Heart left ventricle (tissue), 16 donors: Measurements from ENCODE around the gene TET1. TPM values are rescaled to one million over a fixed set of nuclear protein-coding genes. Genes with fewer than 3 reads are reported as not detected.
"Not testable (repeated sequence)": the region's sequence is repeated elsewhere in the genome, so short reads cannot be mapped to it uniquely, and the experiment has no call there.

Experiments used
- ATAC-seq, 4 donors: fragments of 200-7000 bp; cut with Tn5 transposase; one replicate each; pipeline ENCODE4 v1.9.1; 2020 to 2022; ENCODE audit warnings: moderate library complexity in 4 of 4, mild to moderate bottlenecking in 3 of 4, moderate number of reproducible peaks in 1 of 4
- DNase-seq, 5 donors: peaks; one replicate each; pipeline ENCODE4 v3.0.0-alpha.2; 2020
- H3K27ac ChIP-seq, 12 donors: fragments of 200-600 bp; sonication (generic) in 4 of 12; one replicate each; pipeline versions ENCODE4 v1.5.0 to v1.8.0; 2016 to 2022; ENCODE audit warnings: mild to moderate bottlenecking in 2 of 12
- H3K27me3 ChIP-seq, 9 donors: fragments of 200-600 bp; sonication (generic) in 2 of 9; one replicate each; pipeline versions ENCODE4 v1.5.1 to v1.8.0; 2016 to 2022; ENCODE audit warnings: mild to moderate bottlenecking in 3 of 9
- H3K36me3 ChIP-seq, 9 donors: fragments of 200-600 bp; sonication (generic) in 2 of 9; one replicate each; pipeline versions ENCODE4 v1.5.0 to v1.8.0; 2018 to 2022; ENCODE audit warnings: mild to moderate bottlenecking in 2 of 9
- H3K4me1 ChIP-seq, 12 donors: fragments of 200-600 bp; sonication (generic) in 4 of 12; one replicate each; pipeline versions ENCODE4 v1.5.0 to v1.8.0; 2016 to 2022; ENCODE audit warnings: mild to moderate bottlenecking in 3 of 12
- H3K4me3 ChIP-seq, 12 donors: fragments of 200-600 bp; sonication (generic) in 4 of 12; one replicate each; pipeline versions ENCODE4 v1.5.0 to v1.8.0; 2017 to 2022; ENCODE audit warnings: mild to moderate bottlenecking in 9 of 12, moderate library complexity in 4 of 12
- H3K9me3 ChIP-seq, 12 donors: fragments of 200-600 bp; sonication (generic) in 4 of 12; one replicate each; pipeline versions ENCODE4 v1.5.0 to v1.8.0; 2016 to 2022; ENCODE audit warnings: mild to moderate bottlenecking in 1 of 12
- CTCF ChIP-seq, 12 donors: fragments of 200-600 bp; sonication (generic) in 4 of 12; IDR thresholded peaks; one replicate each; pipeline versions ENCODE4 v1.5.0 to v1.8.0; 2018 to 2022; ENCODE audit warnings: antibody characterized with exemption in 12 of 12, mild to moderate bottlenecking in 5 of 12
- POLR2A ChIP-seq, 2 donors: fragments of 450-650 bp; IDR thresholded peaks; one replicate each; pipeline ENCODE4 v1.6.1; 2017; ENCODE audit warnings: antibody characterized with exemption in 2 of 2, mild to moderate bottlenecking in 2 of 2, moderate library complexity in 2 of 2
- WGBS, 4 donors: extraction: QIAGEN DNeasy Blood & Tissue Kit in 2 of 4; methylation state at CpG; one replicate each; pipeline versions ENCODE4 v1.1.5 to v1.1.7; 2013 to 2018; 5-methylcytosine and 5-hydroxymethylcytosine counted together
- intact Hi-C, 10 donors: fragments of 100-400 bp; cut with DNase I; formaldehyde crosslinking; loops; one replicate each; pipeline versions ENCODE4 v1.11.1 to v1.14.2; 2022
- polyA plus RNA-seq, 2 donors: library from polyadenylated mRNA; stranded (reverse); fragments of 200-250 nt; gene quantifications; one replicate each; pipeline ENCODE4 v1.2.3, GENCODE V29; 2013
- total RNA-seq, 9 donors: library from RNA; depleted of rRNA in 2 of 9; stranded (reverse); fragments of >200 nt in 2 of 9; fragmentation: NEBNext Ultra II Directional in 3 of 9; extraction: Animal tissue kit (Norgen Biotek cat#: 25700) in 3 of 9; gene quantifications; one replicate each; pipeline versions ENCODE4 v1.1.0 to v1.2.4, GENCODE V29; 2016 to 2023
- donor health status: ischemic (EF 13 %, LVEDD 7.1; RV severe dilation, severe dysfunction).
- donor health status: healthy with polysubstance abuse.
- donor health status: DM: no; HTN: yes; CAD: no.
- donor health status: DM: no; HTN: no; CAD: no.
- donor health status: ischemic (EF 25% LVEDD 6.9; RV normal size, moderate dysfunction).
- donor health status: ischemic (EF 25% LVEDD 5.7; RV mildly dilated, moderate dysfunction).
- donor health status: healthy.
- donor health status: DM: yes; HTN: yes; CAD: no.
- donor health status: ischemic (EF 35%, LVEDD 5.7; RV mildly dilated, moderate dysfunction).
- donor health status: nonischemic (EF 11% LVEDD 7.7; RV severe dilation, severe dysfunction).
- donor health status: DM: yes; HTN: yes; CAD: no.
- donor health status: PGD.
- donor health status: ischemic (EF 29% LVEDD 5.4; RV normal size, mild dysfunction).
- donor health status: nonischemic (EF 23%, LVEDD 6.1; RV moderate dilation, normal function).

The TET1 gene
- total and polyA plus RNA-seq, 11 donors = 0.27 to 4.1 (median 2.0) TPM

GRCh38 chr10:68696018-68696417 lies 135.9 kb downstream of the TET1 start:
- Histone ChIP-seq H3K27ac (no peak overlapping the region), H3K4me1 (peaks cover 0 to 15% (median 0%) of the 10 kb centered on the region in 12 donors), H3K36me3 (peaks cover 0 to 19% (median 6%) of the 10 kb centered on the region in 9 donors), H3K9me3 (no peaks in the 10 kb centered on the region), H3K27me3 (no peaks in the 10 kb centered on the region), H3K4me3 (no peak overlapping the region)
- no peak for DNase-seq
- no peak for ATAC-seq
- intact Hi-C loops = loop anchor here in 1 of 10 donors (10.0 kb wide), 1 partner anchor 161 kb away; no protein-coding TSS in a partner anchor
- WGBS, 4 donors = 65 to 82% (median 77%) methylated on average over 1 of the region's 1 CpG
- TF ChIP-seq POLR2A (IDR thresholded peaks at IDR 0.05) (no peak), CTCF (IDR thresholded peaks at IDR 0.05) (no peak)

- Histone ChIP-seq H3K27me3 (no peaks in the 10 kb centered on the region), H3K36me3 (peaks cover 0 to 8% (median 0%) of the 10 kb centered on the region in 9 donors), H3K27ac (no peak overlapping the region), H3K4me1 (peaks cover 0 to 15% (median 0%) of the 10 kb centered on the region in 12 donors), H3K4me3 (no peak overlapping the region), H3K9me3 (no peaks in the 10 kb centered on the region)
- intact Hi-C loops = loop anchor here in 1 of 10 donors (10.0 kb wide), 1 partner anchor 162 kb away; no protein-coding TSS in a partner anchor
- DNase-seq = no peak
- TF ChIP-seq CTCF (IDR thresholded peaks at IDR 0.05) = no peak
- TF ChIP-seq POLR2A (IDR thresholded peaks at IDR 0.05) = no peak
- no peak for ATAC-seq
- 95 to 100% (median 98%) methylated on average over 1 of the region's 1 CpG for WGBS, 4 donors
Measured at GRCh38 chr10:68697106-68697505, 137.0 kb downstream of the TET1 start.

- Histone ChIP-seq H3K4me1 (peaks cover 0 to 15% (median 0%) of the 10 kb centered on the region in 12 donors), H3K36me3 (no peaks in the 10 kb centered on the region), H3K27ac (no peak overlapping the region), H3K27me3 (no peaks in the 10 kb centered on the region), H3K4me3 (no peak overlapping the region), H3K9me3 (no peaks in the 10 kb centered on the region)
- DNase-seq (no peak), ATAC-seq (no peak)
- TF ChIP-seq POLR2A (IDR thresholded peaks at IDR 0.05) (no peak), CTCF (IDR thresholded peaks at IDR 0.05) (no peak)
- intact Hi-C loops = no loop called here
- WGBS, 4 donors = 79 to 90% (median 86%) methylated on average over 1 of the region's 1 CpG
Measured at GRCh38 chr10:68700197-68700596, 140.1 kb downstream of the TET1 start.

GRCh38 chr10:68705548-68705947 lies 145.4 kb downstream of the TET1 start:
- no peak overlapping the region for H3K4me3 ChIP-seq
- DNase-seq (no peak), ATAC-seq (no peak)
- no peak overlapping the region for H3K27ac ChIP-seq
- intact Hi-C loops = no loop called here
- no peaks in the 10 kb centered on the region for H3K4me1 ChIP-seq
- no peaks in the 10 kb centered on the region for H3K9me3 ChIP-seq
- H3K36me3 ChIP-seq = no peaks in the 10 kb centered on the region
- 87 to 100% (median 98%) methylated on average over 1 of the region's 1 CpG for WGBS, 4 donors
- no peaks in the 10 kb centered on the region for H3K27me3 ChIP-seq
- TF ChIP-seq CTCF (IDR thresholded peaks at IDR 0.05) = no peak
- TF ChIP-seq POLR2A (IDR thresholded peaks at IDR 0.05) = no peak

GRCh38 chr10:68708987-68709386 lies 148.8 kb downstream of the TET1 start:
- H3K36me3 ChIP-seq, ATAC-seq, H3K4me3 ChIP-seq, intact Hi-C loops, H3K4me1 ChIP-seq, DNase-seq, H3K9me3 ChIP-seq, H3K27me3 ChIP-seq, H3K27ac ChIP-seq: not testable (repeated sequence)
- 96 to 97% (median 97%) methylated on average over 5 of the region's 5 CpGs for WGBS, 4 donors

GRCh38 chr10:68713065-68713464 lies 152.9 kb downstream of the TET1 start:
- H3K27me3 ChIP-seq, H3K4me1 ChIP-seq, ATAC-seq, H3K27ac ChIP-seq, H3K9me3 ChIP-seq, DNase-seq, H3K36me3 ChIP-seq, intact Hi-C loops, H3K4me3 ChIP-seq: not testable (repeated sequence)
- WGBS, 4 donors = 94 to 99% (median 98%) methylated on average over 13 of the region's 13 CpGs
